OCI-LY7 (cell line): ENCODE data around the gene ANKRD36. TPM values are rescaled to one million over a fixed set of nuclear protein-coding genes. Genes with fewer than 3 reads are reported as not detected.
"Not testable (repeated sequence)": the region's sequence is repeated elsewhere in the genome, so short reads cannot be mapped to it uniquely, and the experiment has no call there.

Source experiments
- BruUV-seq: library from RNA; stranded (reverse); fragments of 400-500 nt; replicated peaks from 2 replicates; lab custom pipeline; 2021; lab: Mats Ljungman, UMichigan
- CTCF ChIA-PET: fragments of 300-600 bp; sonication (Branson Sonifier 250); formaldehyde crosslinking; loops from one replicate; lab custom pipeline; 2022; ENCODE audit warnings: antibody characterized with exemption; ENCODE audit not compliant: unreplicated experiment; lab: Charles Lee
- POLR2A ChIA-PET: fragments of 300-600 bp; sonication (Branson Sonifier 250); formaldehyde crosslinking; loops from one replicate; lab custom pipeline; 2022; ENCODE audit warnings: antibody characterized with exemption; lab: Charles Lee
- DNase-seq: peaks from one replicate; pipeline ENCODE4 v3.0.0-alpha.2; 2015; ENCODE audit warnings: low spot score
- H2AFZ ChIP-seq: fragments of 200-600 bp; sonication (generic), shearing (Covaris generic); 2 replicates; pipeline ENCODE4 v1.6.1; 2014; ENCODE audit warnings: mild to moderate bottlenecking, antibody characterized with exemption, low read length, moderate library complexity
- H3K27ac ChIP-seq: fragments of 200-600 bp; sonication (generic); 2 replicates; pipeline ENCODE4 v1.5.1; 2014; ENCODE audit warnings: mixed run types, low read depth, mild to moderate bottlenecking, moderate library complexity, low read length, inconsistent platforms; ENCODE audit not compliant: poor library complexity, severe bottlenecking
- H3K36me3 ChIP-seq: fragments of 200-600 bp; sonication (generic); 2 replicates; pipeline ENCODE4 v1.6.1; 2014; ENCODE audit warnings: mild to moderate bottlenecking, antibody characterized with exemption, low read length, moderate library complexity, mixed read lengths; ENCODE audit not compliant: insufficient read depth
- H3K4me1 ChIP-seq: fragments of 200-600 bp; sonication (generic); 2 replicates; pipeline ENCODE4 v1.5.1; 2014; ENCODE audit warnings: mild to moderate bottlenecking, low read length; ENCODE audit not compliant: insufficient read depth, poor library complexity, severe bottlenecking
- H3K4me2 ChIP-seq: fragments of 200-600 bp; sonication (generic); 2 replicates; pipeline ENCODE4 v1.6.1; 2014; ENCODE audit warnings: mild to moderate bottlenecking, low read length
- H3K4me3 ChIP-seq: fragments of 200-600 bp; sonication (generic); 2 replicates; pipeline ENCODE4 v1.5.1; 2014; ENCODE audit warnings: mild to moderate bottlenecking, low read depth, low read length; ENCODE audit not compliant: poor library complexity, severe bottlenecking
- H3K79me2 ChIP-seq: fragments of 200-600 bp; sonication (generic); 2 replicates; pipeline ENCODE4 v1.6.1; 2016; ENCODE audit warnings: low read depth, mild to moderate bottlenecking, low read length, moderate library complexity, mixed read lengths; ENCODE audit not compliant: insufficient read depth
- H3K9me2 ChIP-seq: fragments of 200-600 bp; sonication (generic); 2 replicates; pipeline ENCODE4 v1.6.1; 2016; ENCODE audit warnings: mild to moderate bottlenecking, low read length, mixed read lengths; ENCODE audit not compliant: insufficient read depth
- H3K9me3 ChIP-seq: fragments of 200-600 bp; sonication (generic); 2 replicates; pipeline ENCODE4 v1.6.1; 2014; ENCODE audit warnings: mild to moderate bottlenecking, mixed run types, low read length, mixed read lengths
- H4K20me1 ChIP-seq: fragments of 200-600 bp; sonication (generic); 2 replicates; pipeline ENCODE4 v1.6.1; 2014; ENCODE audit warnings: mild to moderate bottlenecking, antibody characterized with exemption, low read length, moderate library complexity, mixed read lengths; ENCODE audit not compliant: insufficient read depth
- intact Hi-C: fragments of 100-400 bp; cut with micrococcal nuclease; formaldehyde crosslinking; loops from one replicate; pipeline ENCODE4 v1.10.0; 2022; ENCODE audit not compliant: unreplicated experiment
- total RNA-seq, 2 experiments: library from RNA; depleted of rRNA in 1 of 2; stranded (reverse); fragments of >200 nt in 1 of 2; shearing (Covaris generic) in 1 of 2; gene quantifications; 2 replicates each; pipeline ENCODE4 v1.2.3, GENCODE V29; 2014 to 2022
- TF ChIP-seq, protein P1 (sequence below): fragments of 200-600 bp; sonication (generic); conservative IDR thresholded peaks from 2 replicates; pipeline ENCODE4 v1.5.1; 2014; ENCODE audit warnings: mild to moderate bottlenecking, antibody characterized with exemption, low read length, moderate library complexity, mixed read lengths

The ANKRD36 gene
- total RNA-seq, 2 experiments from 2014 or later: 60.5 to 63.7 TPM

- H3K36me3 ChIP-seq, CTCF ChIA-PET, H2AFZ ChIP-seq, H3K4me1 ChIP-seq, H3K9me3 ChIP-seq, intact Hi-C loops, H3K79me2 ChIP-seq, H3K9me2 ChIP-seq, H3K27ac ChIP-seq, H3K4me3 ChIP-seq, H4K20me1 ChIP-seq, POLR2A ChIA-PET, BruUV-seq, H3K4me2 ChIP-seq: not testable (repeated sequence)
- DNase-seq: peak; percentile 21
- TF ChIP-seq, protein P1, sequence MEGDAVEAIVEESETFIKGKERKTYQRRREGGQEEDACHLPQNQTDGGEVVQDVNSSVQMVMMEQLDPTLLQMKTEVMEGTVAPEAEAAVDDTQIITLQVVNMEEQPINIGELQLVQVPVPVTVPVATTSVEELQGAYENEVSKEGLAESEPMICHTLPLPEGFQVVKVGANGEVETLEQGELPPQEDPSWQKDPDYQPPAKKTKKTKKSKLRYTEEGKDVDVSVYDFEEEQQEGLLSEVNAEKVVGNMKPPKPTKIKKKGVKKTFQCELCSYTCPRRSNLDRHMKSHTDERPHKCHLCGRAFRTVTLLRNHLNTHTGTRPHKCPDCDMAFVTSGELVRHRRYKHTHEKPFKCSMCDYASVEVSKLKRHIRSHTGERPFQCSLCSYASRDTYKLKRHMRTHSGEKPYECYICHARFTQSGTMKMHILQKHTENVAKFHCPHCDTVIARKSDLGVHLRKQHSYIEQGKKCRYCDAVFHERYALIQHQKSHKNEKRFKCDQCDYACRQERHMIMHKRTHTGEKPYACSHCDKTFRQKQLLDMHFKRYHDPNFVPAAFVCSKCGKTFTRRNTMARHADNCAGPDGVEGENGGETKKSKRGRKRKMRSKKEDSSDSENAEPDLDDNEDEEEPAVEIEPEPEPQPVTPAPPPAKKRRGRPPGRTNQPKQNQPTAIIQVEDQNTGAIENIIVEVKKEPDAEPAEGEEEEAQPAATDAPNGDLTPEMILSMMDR: 0 out of 2 replicates have a peak, but pooled peaks have one; percentile 35
Observed at GRCh38 chr2:97082206-97082605, 30.7 kb upstream of the ANKRD36 start.

DNA sequence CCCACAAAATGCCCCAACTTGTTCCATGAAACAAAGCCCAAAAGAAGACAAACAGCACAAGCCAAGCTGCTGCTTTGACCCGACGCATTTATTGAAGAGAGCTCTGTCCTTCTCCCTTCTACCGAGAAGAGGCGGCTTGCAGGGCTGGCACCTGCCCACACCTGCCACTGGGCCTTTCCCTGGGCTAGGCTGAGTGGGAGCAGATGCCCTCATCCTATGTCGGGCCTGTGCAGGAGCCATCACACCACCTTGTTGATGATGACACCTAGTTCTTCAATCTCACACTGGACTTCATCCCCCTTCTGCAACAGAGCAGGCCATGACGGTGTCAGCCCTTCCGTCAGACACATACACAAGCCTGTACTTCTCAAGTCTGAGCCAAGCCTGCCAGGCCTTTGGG, 29.4 kb upstream of the ANKRD36 start:
- H3K36me3 ChIP-seq, intact Hi-C loops, H4K20me1 ChIP-seq, POLR2A ChIA-PET, H3K9me3 ChIP-seq, H3K27ac ChIP-seq, H3K4me1 ChIP-seq, H3K4me2 ChIP-seq, H3K4me3 ChIP-seq, H3K79me2 ChIP-seq, H2AFZ ChIP-seq, BruUV-seq, DNase-seq, H3K9me2 ChIP-seq, CTCF ChIA-PET: not testable (repeated sequence)

- DNase-seq, H3K79me2 ChIP-seq, H3K9me2 ChIP-seq, H3K4me1 ChIP-seq, H2AFZ ChIP-seq, H3K4me2 ChIP-seq, POLR2A ChIA-PET, H3K36me3 ChIP-seq, H3K27ac ChIP-seq, CTCF ChIA-PET, H3K4me3 ChIP-seq, H3K9me3 ChIP-seq, H4K20me1 ChIP-seq, BruUV-seq, intact Hi-C loops: not testable (repeated sequence)
Observed at GRCh38 chr2:97085093-97085492, 27.9 kb upstream of the ANKRD36 start.

GRCh38 chr2:97088706-97089105, 24.2 kb upstream of the ANKRD36 start:
- BruUV-seq, H3K36me3 ChIP-seq, CTCF ChIA-PET, H3K9me2 ChIP-seq, POLR2A ChIA-PET, H2AFZ ChIP-seq, H3K9me3 ChIP-seq, H3K27ac ChIP-seq, H4K20me1 ChIP-seq, intact Hi-C loops, DNase-seq, H3K4me3 ChIP-seq, H3K4me1 ChIP-seq, H3K4me2 ChIP-seq, H3K79me2 ChIP-seq: not testable (repeated sequence)

GRCh38 chr2:97092946-97093345, 20.0 kb upstream of the ANKRD36 start:
- H3K9me3 ChIP-seq, DNase-seq, H3K36me3 ChIP-seq, H3K4me2 ChIP-seq, H3K79me2 ChIP-seq, H2AFZ ChIP-seq, H3K9me2 ChIP-seq, POLR2A ChIA-PET, intact Hi-C loops, BruUV-seq, CTCF ChIA-PET, H3K4me1 ChIP-seq, H3K4me3 ChIP-seq, H4K20me1 ChIP-seq, H3K27ac ChIP-seq: not testable (repeated sequence)

DNA sequence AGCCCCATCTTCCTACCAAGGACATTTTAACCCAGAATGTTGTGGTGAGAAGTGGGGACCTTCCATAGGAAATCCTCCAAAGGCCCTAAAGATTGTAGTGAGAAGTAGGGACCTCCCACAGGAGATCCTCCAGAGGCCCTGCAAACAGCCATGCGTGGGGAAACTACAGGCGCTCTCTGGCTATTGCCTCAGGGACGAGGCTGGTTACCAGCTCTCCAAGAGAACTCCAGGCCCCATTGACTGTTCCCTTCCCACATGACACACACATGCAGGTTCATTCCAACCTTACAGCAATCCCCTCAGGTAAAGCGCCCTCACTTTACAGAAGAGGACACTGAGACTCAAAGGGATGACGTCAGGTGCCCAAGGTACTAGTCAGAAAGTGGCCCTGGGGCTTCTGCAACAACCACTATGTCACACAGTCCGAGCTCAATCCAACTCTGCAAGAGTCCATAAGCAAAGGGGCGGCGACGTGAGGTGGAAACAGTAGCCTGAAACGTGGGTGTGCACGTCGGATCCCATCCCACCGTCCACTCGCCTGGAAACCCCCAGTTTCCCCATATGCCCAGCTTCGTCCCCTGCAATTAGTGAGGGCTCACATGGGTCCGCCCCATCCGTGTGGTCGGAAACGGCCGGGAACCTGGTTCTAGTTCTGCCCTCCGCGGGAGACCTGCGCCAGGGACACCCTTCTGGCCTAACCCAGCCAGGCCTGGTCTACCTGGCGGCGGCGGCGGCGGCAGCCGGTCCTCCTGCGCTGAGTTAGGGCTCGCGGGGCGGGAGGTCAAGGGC, 18.8 kb upstream of the ANKRD36 start:
- H3K36me3 ChIP-seq, POLR2A ChIA-PET, H3K4me1 ChIP-seq, H4K20me1 ChIP-seq, H3K79me2 ChIP-seq, H3K9me3 ChIP-seq, CTCF ChIA-PET, H2AFZ ChIP-seq, BruUV-seq, intact Hi-C loops, H3K9me2 ChIP-seq, H3K27ac ChIP-seq, DNase-seq: not testable (repeated sequence)
- Histone ChIP-seq H3K4me2 (peak overlapping the region; percentile 56), H3K4me3 (peak overlapping the region; percentile 59)
